ENCODE measurements around the gene SH3BP4. TPM values are rescaled to one million over a fixed set of nuclear protein-coding genes. Genes with fewer than 3 reads are reported as not detected.

SH3BP4 gene
- total and polyA plus RNA-seq, 2 of the 13 experiments (the other 11 are each of a cell fraction or from before 2014, with no cell fraction given), result 34.6 to 99.1 TPM

DNA sequence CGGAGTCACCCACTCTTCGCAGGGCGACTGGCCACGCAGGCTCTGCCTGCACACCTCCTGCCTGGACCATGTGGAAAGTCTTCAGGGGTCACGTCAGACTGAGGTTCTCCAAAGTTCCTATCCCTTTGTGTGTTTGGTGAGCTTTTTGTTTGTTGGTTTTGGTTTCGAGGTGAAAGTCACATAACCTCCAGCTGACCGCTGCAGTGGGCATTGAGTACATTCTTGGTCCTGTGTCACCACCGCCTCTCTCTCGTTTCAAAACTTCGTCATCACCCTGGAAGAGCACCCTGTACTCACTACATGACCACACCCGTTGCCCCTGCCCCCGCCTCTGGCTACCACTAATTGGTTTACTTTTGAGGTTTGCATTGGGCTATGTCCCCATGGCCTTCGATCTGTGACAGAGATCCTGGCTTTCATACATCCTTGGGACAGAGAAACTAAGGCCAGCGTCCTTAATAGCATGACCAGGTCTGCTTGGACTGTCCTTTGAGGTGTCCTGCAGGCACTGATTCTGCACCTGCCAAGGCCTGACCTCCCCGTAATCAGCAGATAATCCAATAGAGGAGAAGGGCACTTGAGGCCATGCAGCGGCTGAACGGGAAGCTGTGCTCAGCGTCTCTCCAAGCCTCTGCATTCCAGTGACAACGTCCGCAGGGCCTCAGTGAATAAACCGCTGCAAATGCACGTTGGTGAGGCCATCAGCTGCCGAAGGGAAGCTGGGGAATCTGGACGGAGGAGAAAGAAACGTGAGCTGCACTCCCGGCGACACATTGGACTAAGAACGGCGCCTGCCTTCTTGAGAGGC lies 46.8 kb downstream of the SH3BP4 start (continued):
- TF ChIP-seq, protein P1, sequence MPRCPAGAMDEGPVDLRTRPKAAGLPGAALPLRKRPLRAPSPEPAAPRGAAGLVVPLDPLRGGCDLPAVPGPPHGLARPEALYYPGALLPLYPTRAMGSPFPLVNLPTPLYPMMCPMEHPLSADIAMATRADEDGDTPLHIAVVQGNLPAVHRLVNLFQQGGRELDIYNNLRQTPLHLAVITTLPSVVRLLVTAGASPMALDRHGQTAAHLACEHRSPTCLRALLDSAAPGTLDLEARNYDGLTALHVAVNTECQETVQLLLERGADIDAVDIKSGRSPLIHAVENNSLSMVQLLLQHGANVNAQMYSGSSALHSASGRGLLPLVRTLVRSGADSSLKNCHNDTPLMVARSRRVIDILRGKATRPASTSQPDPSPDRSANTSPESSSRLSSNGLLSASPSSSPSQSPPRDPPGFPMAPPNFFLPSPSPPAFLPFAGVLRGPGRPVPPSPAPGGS (CRISPR knock-in tag; IDR thresholded peaks at IDR 0.05), result peak; percentile 79
- TF ChIP-seq PRMT3 (CRISPR knock-in tag; IDR thresholded peaks at IDR 0.05; ENCODE audit: borderline replicate concordance, low read depth) (no peak; the same call in 1 of the 2 replicates), ZBTB38 (CRISPR knock-in tag; IDR thresholded peaks at IDR 0.05) (peak; percentile 74), RAD21 (CRISPR knock-in tag; IDR thresholded peaks at IDR 0.05) (0 out of 2 replicates have a peak, but pooled peaks have one; percentile 5), ZNF605 (CRISPR knock-in tag; IDR thresholded peaks at IDR 0.05) (peak; percentile 69), NBN (conservative IDR thresholded peaks at IDR 0.05) (no peak), ZSCAN21 (CRISPR knock-in tag; IDR thresholded peaks at IDR 0.05; ENCODE audit: borderline replicate concordance) (no peak), ZNF777 (CRISPR knock-in tag; IDR thresholded peaks at IDR 0.05) (no peak), ZNF607 (CRISPR knock-in tag; IDR thresholded peaks at IDR 0.05; ENCODE audit: borderline replicate concordance) (no peak), ZNF775 (CRISPR knock-in tag; IDR thresholded peaks at IDR 0.05; ENCODE audit: borderline replicate concordance) (no peak), KLF16 (CRISPR knock-in tag; IDR thresholded peaks at IDR 0.05) (peak in 1 of 2 experiments; percentile 38; a peak in 1 of 4 replicates)
- TF ChIP-seq, protein P2, sequence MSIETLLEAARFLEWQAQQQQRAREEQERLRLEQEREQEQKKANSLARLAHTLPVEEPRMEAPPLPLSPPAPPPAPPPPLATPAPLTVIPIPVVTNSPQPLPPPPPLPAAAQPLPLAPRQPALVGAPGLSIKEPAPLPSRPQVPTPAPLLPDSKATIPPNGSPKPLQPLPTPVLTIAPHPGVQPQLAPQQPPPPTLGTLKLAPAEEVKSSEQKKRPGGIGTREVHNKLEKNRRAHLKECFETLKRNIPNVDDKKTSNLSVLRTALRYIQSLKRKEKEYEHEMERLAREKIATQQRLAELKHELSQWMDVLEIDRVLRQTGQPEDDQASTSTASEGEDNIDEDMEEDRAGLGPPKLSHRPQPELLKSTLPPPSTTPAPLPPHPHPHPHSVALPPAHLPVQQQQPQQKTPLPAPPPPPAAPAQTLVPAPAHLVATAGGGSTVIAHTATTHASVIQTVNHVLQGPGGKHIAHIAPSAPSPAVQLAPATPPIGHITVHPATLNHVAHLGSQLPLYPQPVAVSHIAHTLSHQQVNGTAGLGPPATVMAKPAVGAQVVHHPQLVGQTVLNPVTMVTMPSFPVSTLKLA (IDR thresholded peaks at IDR 0.05), result peak; percentile 22; the same call in 1 of the 2 replicates
- TF ChIP-seq, protein P3, sequence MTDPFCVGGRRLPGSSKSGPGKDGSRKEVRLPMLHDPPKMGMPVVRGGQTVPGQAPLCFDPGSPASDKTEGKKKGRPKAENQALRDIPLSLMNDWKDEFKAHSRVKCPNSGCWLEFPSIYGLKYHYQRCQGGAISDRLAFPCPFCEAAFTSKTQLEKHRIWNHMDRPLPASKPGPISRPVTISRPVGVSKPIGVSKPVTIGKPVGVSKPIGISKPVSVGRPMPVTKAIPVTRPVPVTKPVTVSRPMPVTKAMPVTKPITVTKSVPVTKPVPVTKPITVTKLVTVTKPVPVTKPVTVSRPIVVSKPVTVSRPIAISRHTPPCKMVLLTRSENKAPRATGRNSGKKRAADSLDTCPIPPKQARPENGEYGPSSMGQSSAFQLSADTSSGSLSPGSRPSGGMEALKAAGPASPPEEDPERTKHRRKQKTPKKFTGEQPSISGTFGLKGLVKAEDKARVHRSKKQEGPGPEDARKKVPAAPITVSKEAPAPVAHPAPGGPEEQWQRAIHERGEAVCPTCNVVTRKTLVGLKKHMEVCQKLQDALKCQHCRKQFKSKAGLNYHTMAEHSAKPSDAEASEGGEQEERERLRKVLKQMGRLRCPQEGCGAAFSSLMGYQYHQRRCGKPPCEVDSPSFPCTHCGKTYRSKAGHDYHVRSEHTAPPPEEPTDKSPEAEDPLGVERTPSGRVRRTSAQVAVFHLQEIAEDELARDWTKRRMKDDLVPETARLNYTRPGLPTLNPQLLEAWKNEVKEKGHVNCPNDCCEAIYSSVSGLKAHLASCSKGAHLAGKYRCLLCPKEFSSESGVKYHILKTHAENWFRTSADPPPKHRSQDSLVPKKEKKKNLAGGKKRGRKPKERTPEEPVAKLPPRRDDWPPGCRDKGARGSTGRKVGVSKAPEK (CRISPR knock-in tag; IDR thresholded peaks at IDR 0.05; ENCODE audit: borderline replicate concordance), result peak; percentile 99
- TF ChIP-seq, protein P4, sequence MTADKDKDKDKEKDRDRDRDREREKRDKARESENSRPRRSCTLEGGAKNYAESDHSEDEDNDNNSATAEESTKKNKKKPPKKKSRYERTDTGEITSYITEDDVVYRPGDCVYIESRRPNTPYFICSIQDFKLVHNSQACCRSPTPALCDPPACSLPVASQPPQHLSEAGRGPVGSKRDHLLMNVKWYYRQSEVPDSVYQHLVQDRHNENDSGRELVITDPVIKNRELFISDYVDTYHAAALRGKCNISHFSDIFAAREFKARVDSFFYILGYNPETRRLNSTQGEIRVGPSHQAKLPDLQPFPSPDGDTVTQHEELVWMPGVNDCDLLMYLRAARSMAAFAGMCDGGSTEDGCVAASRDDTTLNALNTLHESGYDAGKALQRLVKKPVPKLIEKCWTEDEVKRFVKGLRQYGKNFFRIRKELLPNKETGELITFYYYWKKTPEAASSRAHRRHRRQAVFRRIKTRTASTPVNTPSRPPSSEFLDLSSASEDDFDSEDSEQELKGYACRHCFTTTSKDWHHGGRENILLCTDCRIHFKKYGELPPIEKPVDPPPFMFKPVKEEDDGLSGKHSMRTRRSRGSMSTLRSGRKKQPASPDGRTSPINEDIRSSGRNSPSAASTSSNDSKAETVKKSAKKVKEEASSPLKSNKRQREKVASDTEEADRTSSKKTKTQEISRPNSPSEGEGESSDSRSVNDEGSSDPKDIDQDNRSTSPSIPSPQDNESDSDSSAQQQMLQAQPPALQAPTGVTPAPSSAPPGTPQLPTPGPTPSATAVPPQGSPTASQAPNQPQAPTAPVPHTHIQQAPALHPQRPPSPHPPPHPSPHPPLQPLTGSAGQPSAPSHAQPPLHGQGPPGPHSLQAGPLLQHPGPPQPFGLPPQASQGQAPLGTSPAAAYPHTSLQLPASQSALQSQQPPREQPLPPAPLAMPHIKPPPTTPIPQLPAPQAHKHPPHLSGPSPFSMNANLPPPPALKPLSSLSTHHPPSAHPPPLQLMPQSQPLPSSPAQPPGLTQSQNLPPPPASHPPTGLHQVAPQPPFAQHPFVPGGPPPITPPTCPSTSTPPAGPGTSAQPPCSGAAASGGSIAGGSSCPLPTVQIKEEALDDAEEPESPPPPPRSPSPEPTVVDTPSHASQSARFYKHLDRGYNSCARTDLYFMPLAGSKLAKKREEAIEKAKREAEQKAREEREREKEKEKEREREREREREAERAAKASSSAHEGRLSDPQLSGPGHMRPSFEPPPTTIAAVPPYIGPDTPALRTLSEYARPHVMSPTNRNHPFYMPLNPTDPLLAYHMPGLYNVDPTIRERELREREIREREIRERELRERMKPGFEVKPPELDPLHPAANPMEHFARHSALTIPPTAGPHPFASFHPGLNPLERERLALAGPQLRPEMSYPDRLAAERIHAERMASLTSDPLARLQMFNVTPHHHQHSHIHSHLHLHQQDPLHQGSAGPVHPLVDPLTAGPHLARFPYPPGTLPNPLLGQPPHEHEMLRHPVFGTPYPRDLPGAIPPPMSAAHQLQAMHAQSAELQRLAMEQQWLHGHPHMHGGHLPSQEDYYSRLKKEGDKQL (CRISPR knock-in tag; IDR thresholded peaks at IDR 0.05; ENCODE audit: low read depth), result 0 out of 2 replicates have a peak, but pooled peaks have one; percentile 39

All from HepG2 (cell line).